HFFc6 (cell line): ENCODE results near the gene ENTPD8. TPM values are rescaled to one million over a fixed set of nuclear protein-coding genes. Genes with fewer than 3 reads are reported as not detected.

Source experiments
- DNase-seq: peaks from one replicate; pipeline ENCODE4 v3.0.0-alpha.2; 2018
- H3K27ac Mint-ChIP-seq: 2 replicates; pipeline ENCODE4 v1.8.0; 2020; ENCODE audit warnings: mild to moderate bottlenecking, mixed read lengths
- H3K27me3 Mint-ChIP-seq: 2 replicates; pipeline ENCODE4 v1.8.0; 2021; ENCODE audit warnings: mild to moderate bottlenecking, moderate library complexity, mixed read lengths; ENCODE audit not compliant: insufficient read depth
- H3K36me3 Mint-ChIP-seq: 2 replicates; pipeline ENCODE4 v1.8.0; 2021; ENCODE audit warnings: low read depth, mixed read lengths
- H3K4me1 Mint-ChIP-seq: 2 replicates; pipeline ENCODE4 v1.8.0; 2020; ENCODE audit warnings: low read depth, mixed read lengths
- H3K4me3 Mint-ChIP-seq: 2 replicates; pipeline ENCODE4 v1.8.0; 2020; ENCODE audit warnings: mild to moderate bottlenecking, moderate library complexity, mixed read lengths
- H3K9me3 Mint-ChIP-seq: 2 replicates; pipeline ENCODE4 v1.8.0; 2020; ENCODE audit warnings: mild to moderate bottlenecking, mixed read lengths
- total RNA-seq, 6 experiments: library from RNA; stranded (reverse); fragmentation: NEBNext Ultra II Directional; extraction: Animal tissue kit (Norgen Biotek cat#: 25700); gene quantifications; 2 replicates in 1 of 6; 3 replicates in 5 of 6; pipeline ENCODE4 v1.2.3, GENCODE V29; 2021
- TF ChIP-seq, protein P1 (sequence below): fragments of 200-600 bp; sonication (generic); IDR thresholded peaks from 2 replicates; pipeline ENCODE4 v1.5.0; 2021; ENCODE audit warnings: antibody characterized with exemption, mild to moderate bottlenecking

ENTPD8 gene
- total RNA-seq, 6 experiments from 2014 or later = not detected

DNA sequence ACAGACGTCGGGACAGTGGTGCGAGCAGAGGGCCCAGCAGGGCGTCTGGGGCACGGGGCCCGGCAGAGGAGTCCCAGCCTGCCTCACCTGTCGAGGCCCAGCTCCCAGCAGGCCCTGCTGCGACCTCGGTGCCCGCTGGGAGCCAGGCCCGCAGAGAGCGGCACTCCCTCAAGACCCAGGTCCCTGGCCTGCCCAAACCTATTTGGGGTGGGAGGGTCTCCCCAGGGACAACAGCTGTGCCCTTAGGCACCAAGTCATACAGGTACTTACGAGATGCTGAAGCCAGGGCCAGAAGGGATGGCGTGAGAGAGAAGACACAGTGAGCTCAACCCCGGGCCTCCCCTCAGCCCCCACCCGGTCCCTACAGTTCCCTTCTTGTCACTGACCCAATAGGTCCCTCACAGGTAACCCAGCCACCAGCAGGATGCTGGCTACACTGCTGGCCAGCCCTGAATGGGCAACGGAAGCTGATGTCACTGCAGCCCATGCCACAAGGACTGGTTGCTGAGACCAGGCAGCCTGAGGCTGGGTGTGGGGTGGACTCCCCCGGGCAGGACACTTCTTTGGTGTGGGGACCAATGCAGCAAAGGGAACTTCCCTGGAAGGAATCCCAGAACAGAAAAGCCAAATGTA, 14.3 kb upstream of the ENTPD8 start:
- Mint-ChIP-seq H3K4me1 (no peaks in the 10 kb centered on the region), H3K4me3 (no peak overlapping the region), H3K36me3 (no peaks in the 10 kb centered on the region), H3K27me3 (no peaks in the 10 kb centered on the region), H3K9me3 (no peaks in the 10 kb centered on the region), H3K27ac (no peak overlapping the region)
- TF ChIP-seq, protein P1, sequence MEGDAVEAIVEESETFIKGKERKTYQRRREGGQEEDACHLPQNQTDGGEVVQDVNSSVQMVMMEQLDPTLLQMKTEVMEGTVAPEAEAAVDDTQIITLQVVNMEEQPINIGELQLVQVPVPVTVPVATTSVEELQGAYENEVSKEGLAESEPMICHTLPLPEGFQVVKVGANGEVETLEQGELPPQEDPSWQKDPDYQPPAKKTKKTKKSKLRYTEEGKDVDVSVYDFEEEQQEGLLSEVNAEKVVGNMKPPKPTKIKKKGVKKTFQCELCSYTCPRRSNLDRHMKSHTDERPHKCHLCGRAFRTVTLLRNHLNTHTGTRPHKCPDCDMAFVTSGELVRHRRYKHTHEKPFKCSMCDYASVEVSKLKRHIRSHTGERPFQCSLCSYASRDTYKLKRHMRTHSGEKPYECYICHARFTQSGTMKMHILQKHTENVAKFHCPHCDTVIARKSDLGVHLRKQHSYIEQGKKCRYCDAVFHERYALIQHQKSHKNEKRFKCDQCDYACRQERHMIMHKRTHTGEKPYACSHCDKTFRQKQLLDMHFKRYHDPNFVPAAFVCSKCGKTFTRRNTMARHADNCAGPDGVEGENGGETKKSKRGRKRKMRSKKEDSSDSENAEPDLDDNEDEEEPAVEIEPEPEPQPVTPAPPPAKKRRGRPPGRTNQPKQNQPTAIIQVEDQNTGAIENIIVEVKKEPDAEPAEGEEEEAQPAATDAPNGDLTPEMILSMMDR = no peak
- DNase-seq = no peak

DNA sequence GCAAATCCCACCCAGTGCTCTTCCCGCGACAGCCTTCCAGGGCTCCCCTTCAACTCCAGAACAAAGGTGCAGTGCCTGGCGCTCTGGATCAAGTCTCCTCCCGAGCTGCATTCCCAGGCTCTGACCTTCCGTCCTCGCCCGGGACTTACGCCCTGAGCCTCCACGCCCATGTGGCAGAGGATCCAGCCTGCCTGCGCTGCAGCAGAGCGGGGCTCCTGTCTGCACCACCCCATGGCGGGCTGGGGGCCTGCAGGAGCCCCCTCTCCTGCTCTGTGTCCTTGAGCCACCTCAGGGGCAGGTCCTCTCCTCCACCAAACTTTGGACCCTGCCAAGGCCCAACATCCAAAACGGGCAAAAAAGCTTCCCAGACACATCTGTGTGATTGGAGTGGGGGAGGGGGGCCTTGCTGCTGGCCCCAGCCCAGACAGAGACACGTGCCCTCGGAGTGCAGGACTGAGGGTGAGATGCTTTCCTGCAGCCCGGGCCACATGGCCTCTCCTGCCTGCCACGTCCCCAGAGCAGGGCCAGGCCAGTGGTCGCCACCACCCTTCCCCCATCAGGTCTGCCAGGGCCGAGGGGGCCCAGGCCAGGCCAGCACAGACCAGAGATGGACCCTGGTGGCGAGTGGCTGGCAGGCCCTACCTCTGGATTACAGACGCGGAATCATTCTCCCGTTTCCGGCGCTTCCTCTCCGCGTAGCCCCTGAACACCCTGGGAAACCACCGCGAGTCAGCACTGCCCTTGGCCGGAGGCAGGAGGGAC, 13.6 kb upstream of the ENTPD8 start:
- Mint-ChIP-seq H3K4me3 (no peak overlapping the region), H3K4me1 (no peaks in the 10 kb centered on the region), H3K27ac (no peak overlapping the region), H3K36me3 (no peaks in the 10 kb centered on the region), H3K9me3 (no peaks in the 10 kb centered on the region), H3K27me3 (no peaks in the 10 kb centered on the region)
- TF ChIP-seq, protein P1 = no peak
- DNase-seq = no peak

GRCh38 chr9:137454145-137454596, 13.0 kb upstream of the ENTPD8 start:
- TF ChIP-seq, protein P1 = no peak
- Mint-ChIP-seq H3K4me3 (no peak overlapping the region), H3K4me1 (no peaks in the 10 kb centered on the region), H3K27ac (no peak overlapping the region), H3K9me3 (no peaks in the 10 kb centered on the region), H3K36me3 (no peaks in the 10 kb centered on the region), H3K27me3 (no peaks in the 10 kb centered on the region)
- DNase-seq = no peak

DNA sequence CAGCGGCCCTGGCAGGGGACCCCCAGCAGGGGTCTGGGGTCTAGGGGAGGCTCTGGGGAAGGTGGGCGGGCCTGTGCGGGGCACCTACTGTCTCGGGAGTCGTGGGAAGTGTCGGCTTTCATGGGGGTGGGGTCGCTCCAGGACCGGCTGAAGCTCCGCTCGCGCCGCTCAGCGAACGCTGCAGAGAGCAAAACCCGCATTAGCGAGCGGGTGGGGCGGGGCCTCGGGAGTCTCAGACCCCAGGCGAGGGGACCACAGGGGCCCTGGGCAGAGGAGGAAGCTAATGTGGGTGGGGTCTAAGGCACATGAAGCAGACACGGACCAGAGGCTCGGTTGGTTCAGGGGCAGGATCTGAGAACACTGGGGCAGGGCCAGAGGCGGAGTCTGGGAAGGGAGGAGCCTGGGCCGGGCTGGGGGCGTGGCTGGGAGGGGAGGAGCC, 12.5 kb upstream of the ENTPD8 start:
- H3K27me3 Mint-ChIP-seq = no peaks in the 10 kb centered on the region
- H3K36me3 Mint-ChIP-seq = no peaks in the 10 kb centered on the region
- no peak overlapping the region for H3K4me3 Mint-ChIP-seq
- H3K27ac Mint-ChIP-seq = no peak overlapping the region
- H3K9me3 Mint-ChIP-seq = no peaks in the 10 kb centered on the region
- no peaks in the 10 kb centered on the region for H3K4me1 Mint-ChIP-seq
- TF ChIP-seq, protein P1 = no peak
- peak; percentile 27 for DNase-seq

DNA sequence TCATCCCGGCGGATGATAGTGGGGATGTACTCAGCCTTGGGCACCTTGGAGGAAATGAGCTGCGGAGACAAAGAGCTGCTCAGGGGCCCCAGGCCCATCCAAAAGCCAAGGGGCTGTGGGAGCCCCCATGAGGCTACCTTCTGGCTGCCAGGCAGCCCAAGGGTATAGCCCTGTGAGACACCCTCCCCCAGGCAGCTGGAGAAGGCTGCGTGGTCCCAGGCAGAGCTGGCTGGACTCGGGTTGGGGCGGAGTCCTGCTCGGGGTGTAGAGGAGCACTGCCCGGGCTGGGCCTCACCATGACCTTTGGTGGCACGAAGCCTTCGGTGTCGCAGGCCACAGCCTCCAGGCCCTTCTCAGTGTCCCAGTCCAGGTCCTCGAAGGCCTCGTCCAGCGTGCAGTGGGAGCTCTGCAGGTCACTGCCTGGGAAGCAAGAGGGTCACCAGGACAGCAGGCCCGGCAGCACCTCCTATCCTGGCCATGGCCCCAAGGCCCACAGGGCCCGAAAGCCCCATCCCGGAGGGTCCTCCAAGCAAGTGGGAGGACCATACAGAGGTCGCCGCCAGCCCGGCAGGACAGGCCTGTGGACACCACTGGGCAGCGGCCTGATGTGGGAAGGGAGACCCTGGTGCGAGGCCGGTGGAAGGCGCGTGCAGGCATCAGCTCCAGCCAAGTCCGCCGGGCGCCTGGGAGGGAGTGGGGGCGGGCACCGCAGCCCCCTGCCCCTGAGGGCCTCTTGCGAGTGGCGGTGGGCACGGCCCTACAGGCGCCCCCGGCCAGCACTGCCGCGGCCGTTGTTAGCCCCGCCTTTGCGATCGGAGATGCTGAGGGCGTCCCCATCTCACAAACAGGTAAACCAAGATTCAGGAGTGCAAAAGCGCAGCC, 11.8 kb upstream of the ENTPD8 start:
- TF ChIP-seq, protein P1 = no peak
- H3K36me3 Mint-ChIP-seq = no peaks in the 10 kb centered on the region
- no peaks in the 10 kb centered on the region for H3K27me3 Mint-ChIP-seq
- H3K27ac Mint-ChIP-seq = no peak overlapping the region
- no peak for DNase-seq
- no peaks in the 10 kb centered on the region for H3K9me3 Mint-ChIP-seq
- H3K4me3 Mint-ChIP-seq = no peak overlapping the region
- no peaks in the 10 kb centered on the region for H3K4me1 Mint-ChIP-seq
